Fibroblast of villous mesenchyme (primary cell): ENCODE data around the gene UBR3. TPM values are rescaled to one million over a fixed set of nuclear protein-coding genes. Genes with fewer than 3 reads are reported as not detected.

Experiments used
- DNase-seq: peaks from one replicate; pipeline ENCODE4 v3.0.0-alpha.2; 2010; ENCODE audit warnings: low read depth
- H3K4me3 ChIP-seq: 2 replicates; pipeline ENCODE4 v1.5.1; 2011; ENCODE audit warnings: low read depth, mild to moderate bottlenecking, low read length
- CTCF ChIP-seq: IDR thresholded peaks from 2 replicates; pipeline ENCODE4 v1.5.1; 2012; ENCODE audit warnings: low read depth, mild to moderate bottlenecking, low read length; ENCODE audit not compliant: insufficient read depth
- total RNA-seq: library from RNA; depleted of rRNA; stranded (reverse); fragments of >200 nt; gene quantifications from 2 replicates; pipeline ENCODE4 v1.2.3, GENCODE V29; 2012

UBR3 gene
- total RNA-seq, 1 donor = 56.1 TPM

GRCh38 chr2:170017860-170018532 is 190.7 kb downstream of the UBR3 start:
- peak; percentile 58 for DNase-seq
- no peak for TF ChIP-seq CTCF
- H3K4me3 ChIP-seq = no peak overlapping the region

GRCh38 chr2:170019060-170019805 is 192.0 kb downstream of the UBR3 start:
- H3K4me3 ChIP-seq = no peak overlapping the region
- no peak for TF ChIP-seq CTCF
- no peak for DNase-seq

- no peak overlapping the region for H3K4me3 ChIP-seq
- no peak for TF ChIP-seq CTCF
- no peak for DNase-seq
These were observed 193.5 kb downstream of the UBR3 start for GRCh38 chr2:170020777-170021176.

GRCh38 chr2:170022692-170023091 is 195.4 kb downstream of the UBR3 start:
- TF ChIP-seq CTCF = no peak
- H3K4me3 ChIP-seq = no peak overlapping the region
- peak; percentile 84 for DNase-seq

- DNase-seq = no peak
- TF ChIP-seq CTCF = no peak
- H3K4me3 ChIP-seq = no peak overlapping the region
These were observed 197.5 kb downstream of the UBR3 start for GRCh38 chr2:170024721-170025120.

- H3K4me3 ChIP-seq = no peak overlapping the region
- DNase-seq = no peak
- no peak for TF ChIP-seq CTCF
These were observed 198.0 kb downstream of the UBR3 start for GRCh38 chr2:170025223-170025622.
